Measurements from ENCODE around the gene FOXK1. TPM values are rescaled to one million over a fixed set of nuclear protein-coding genes. Genes with fewer than 3 reads are reported as not detected.

Gene FOXK1
- total and polyA plus RNA-seq, 8 donors = 2.9 to 88.1 (median 21.6) TPM

DNA sequence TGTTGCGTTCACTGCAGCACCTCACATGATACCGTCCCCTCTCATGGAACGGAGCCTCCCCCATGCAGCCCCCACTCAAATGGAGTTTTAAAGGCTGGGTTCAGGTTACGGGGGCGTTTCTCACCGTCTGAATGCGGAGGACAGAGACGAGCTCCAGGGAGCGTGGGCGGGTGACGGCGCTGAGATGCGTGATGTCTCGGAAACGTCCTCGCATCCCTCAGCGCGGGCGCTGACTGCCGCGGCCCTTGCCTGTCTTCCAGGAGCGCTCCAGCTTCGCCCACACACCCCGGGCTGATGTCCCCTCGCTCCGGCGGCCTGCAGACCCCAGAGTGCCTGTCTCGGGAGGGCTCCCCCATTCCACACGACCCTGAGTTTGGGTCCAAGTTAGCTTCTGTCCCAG lies 76.7 kb downstream of the FOXK1 start:
- H3K9me3 ChIP-seq = no peaks in the 10 kb centered on the region
- 93 to 97% (median 95%) methylated on average over 28 to 29 of the region's 29 CpGs for WGBS, 5 donors
- TF ChIP-seq, protein P1, sequence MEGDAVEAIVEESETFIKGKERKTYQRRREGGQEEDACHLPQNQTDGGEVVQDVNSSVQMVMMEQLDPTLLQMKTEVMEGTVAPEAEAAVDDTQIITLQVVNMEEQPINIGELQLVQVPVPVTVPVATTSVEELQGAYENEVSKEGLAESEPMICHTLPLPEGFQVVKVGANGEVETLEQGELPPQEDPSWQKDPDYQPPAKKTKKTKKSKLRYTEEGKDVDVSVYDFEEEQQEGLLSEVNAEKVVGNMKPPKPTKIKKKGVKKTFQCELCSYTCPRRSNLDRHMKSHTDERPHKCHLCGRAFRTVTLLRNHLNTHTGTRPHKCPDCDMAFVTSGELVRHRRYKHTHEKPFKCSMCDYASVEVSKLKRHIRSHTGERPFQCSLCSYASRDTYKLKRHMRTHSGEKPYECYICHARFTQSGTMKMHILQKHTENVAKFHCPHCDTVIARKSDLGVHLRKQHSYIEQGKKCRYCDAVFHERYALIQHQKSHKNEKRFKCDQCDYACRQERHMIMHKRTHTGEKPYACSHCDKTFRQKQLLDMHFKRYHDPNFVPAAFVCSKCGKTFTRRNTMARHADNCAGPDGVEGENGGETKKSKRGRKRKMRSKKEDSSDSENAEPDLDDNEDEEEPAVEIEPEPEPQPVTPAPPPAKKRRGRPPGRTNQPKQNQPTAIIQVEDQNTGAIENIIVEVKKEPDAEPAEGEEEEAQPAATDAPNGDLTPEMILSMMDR (IDR thresholded peaks at IDR 0.05) = no peak
- no peak for TF ChIP-seq EP300 (IDR thresholded peaks at IDR 0.05)
- TF ChIP-seq POLR2AphosphoS5 (IDR thresholded peaks at IDR 0.05) = no peak
- no peak for TF ChIP-seq POLR2A (IDR thresholded peaks at IDR 0.05)
- intact Hi-C loops (cut with DNase I; ENCODE audit: low total_unique reads) = no loop called here
- H3K36me3 ChIP-seq = peaks cover 90 to 98% (median 96%) of the 10 kb centered on the region in 4 donors
- no peaks in the 10 kb centered on the region for H3K27me3 ChIP-seq
- H3K4me1 ChIP-seq = peaks cover 4 to 9% (median 6%) of the 10 kb centered on the region in 4 donors
- no peak for DNase-seq
- no peak overlapping the region for H3K27ac ChIP-seq
- H3K4me3 ChIP-seq = no peak overlapping the region

DNA sequence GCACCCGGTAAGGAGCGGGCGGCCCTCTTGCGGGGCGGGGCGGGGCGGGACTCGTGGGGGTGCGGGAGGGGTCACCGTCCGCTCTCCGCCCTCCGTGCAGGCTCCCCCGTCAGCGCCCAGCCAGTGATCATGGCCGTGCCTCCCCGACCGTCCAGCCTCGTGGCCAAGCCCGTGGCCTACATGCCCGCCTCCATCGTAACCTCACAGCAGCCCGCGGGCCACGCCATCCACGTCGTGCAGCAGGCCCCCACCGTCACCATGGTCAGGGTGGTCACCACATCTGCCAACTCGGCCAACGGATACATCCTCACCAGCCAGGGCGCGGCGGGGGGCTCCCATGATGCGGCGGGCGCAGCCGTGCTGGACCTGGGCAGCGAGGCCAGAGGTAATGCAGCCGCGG lies 77.1 kb downstream of the FOXK1 start:
- WGBS, 5 donors = 95 to 98% (median 96%) methylated on average over 23 to 40 of the region's 40 CpGs
- TF ChIP-seq POLR2AphosphoS5 (IDR thresholded peaks at IDR 0.05) (no peak), POLR2A (IDR thresholded peaks at IDR 0.05) (no peak), EP300 (IDR thresholded peaks at IDR 0.05) (no peak)
- TF ChIP-seq, protein P1 (IDR thresholded peaks at IDR 0.05) = no peak

DNA sequence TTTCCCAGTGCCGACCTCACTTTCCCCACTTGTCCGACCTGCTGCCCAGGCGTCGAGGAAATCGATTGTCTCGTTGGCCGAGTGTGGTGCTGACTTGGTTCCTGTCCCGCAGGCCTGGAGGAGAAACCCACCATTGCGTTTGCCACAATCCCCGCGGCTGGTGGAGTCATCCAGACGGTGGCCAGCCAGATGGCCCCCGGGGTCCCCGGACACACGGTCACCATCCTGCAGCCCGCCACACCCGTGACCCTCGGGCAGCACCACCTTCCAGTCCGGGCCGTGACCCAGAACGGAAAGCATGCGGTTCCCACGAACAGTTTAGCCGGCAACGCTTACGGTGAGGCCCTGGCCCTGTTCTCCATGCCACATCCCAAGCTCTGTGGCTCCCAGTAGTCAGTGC lies 78.9 kb downstream of the FOXK1 start:
- Histone ChIP-seq H3K9me3 (no peaks in the 10 kb centered on the region), H3K36me3 (peaks cover 76 to 100% (median 94%) of the 10 kb centered on the region in 4 donors), H3K27me3 (no peaks in the 10 kb centered on the region), H3K27ac (no peak overlapping the region), H3K4me1 (peaks cover 0 to 5% (median 0%) of the 10 kb centered on the region in 4 donors), H3K4me3 (no peak overlapping the region)
- no peak for DNase-seq
- 94 to 98% (median 96%) methylated on average over 9 to 26 of the region's 26 CpGs for WGBS, 5 donors
- TF ChIP-seq EP300 (IDR thresholded peaks at IDR 0.05) = no peak
- TF ChIP-seq POLR2AphosphoS5 (IDR thresholded peaks at IDR 0.05) = no peak
- TF ChIP-seq, protein P1 (IDR thresholded peaks at IDR 0.05) = no peak
- no peak for TF ChIP-seq POLR2A (IDR thresholded peaks at IDR 0.05)
- intact Hi-C loops (cut with DNase I; ENCODE audit: low total_unique reads) = no loop called here

More for the DNA sequence above, 77.1 kb downstream of the FOXK1 start:
- no peak overlapping the region for H3K27ac ChIP-seq
- peaks cover under 1 to 5% (median 2%) of the 10 kb centered on the region in 4 donors for H3K4me1 ChIP-seq
- H3K4me3 ChIP-seq = no peak overlapping the region
- intact Hi-C loops (cut with DNase I; ENCODE audit: low total_unique reads) = no loop called here
- no peak for DNase-seq
- H3K27me3 ChIP-seq = no peaks in the 10 kb centered on the region
- H3K9me3 ChIP-seq = no peaks in the 10 kb centered on the region
- H3K36me3 ChIP-seq = peaks cover 93 to 100% (median 100%) of the 10 kb centered on the region in 4 donors

DNA sequence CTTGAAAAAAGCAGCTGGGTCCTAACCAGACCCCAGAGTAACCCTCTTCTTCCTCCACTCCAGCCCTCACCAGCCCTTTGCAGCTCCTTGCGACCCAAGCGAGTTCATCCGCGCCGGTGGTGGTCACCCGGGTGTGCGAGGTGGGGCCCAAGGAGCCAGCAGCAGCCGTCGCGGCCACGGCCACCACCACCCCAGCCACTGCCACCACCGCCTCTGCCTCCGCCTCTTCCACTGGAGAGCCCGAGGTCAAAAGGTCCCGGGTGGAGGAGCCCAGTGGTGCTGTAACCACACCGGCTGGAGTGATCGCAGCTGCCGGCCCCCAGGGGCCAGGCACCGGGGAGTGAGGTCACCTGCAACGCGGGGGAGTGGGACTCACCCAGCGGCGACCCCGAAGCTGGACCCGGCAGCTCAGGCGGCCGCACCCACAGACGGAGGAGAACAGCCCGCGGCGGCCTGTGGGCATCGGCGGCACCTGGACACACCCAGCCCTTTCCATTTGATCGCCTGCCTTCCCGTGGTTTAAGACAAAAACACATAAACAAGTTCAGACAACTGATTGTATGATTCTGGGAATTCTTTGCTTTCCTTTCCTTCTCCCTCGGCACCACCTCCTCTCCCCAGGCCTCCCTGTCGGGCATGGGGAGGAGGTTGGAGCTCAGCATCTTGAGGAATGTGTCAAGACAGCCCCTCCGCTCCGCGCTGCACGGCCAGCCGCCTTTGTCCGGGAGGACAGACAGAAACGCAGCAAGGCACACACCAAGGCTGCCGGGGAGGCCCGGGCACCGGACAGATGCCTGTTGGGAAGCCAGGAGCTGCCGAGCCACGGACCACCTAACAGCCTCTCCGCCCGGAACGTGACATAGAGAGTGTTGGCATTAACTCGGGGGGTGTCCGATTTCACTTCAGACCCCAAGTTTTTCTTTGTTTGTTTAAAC lies 80.3 kb downstream of the FOXK1 start:
- peaks cover 64 to 98% (median 88%) of the 10 kb centered on the region in 4 donors for H3K36me3 ChIP-seq
- WGBS, 5 donors = 85 to 95% (median 93%) methylated on average over 45 to 54 of the region's 54 CpGs
- no peaks in the 10 kb centered on the region for H3K9me3 ChIP-seq
- H3K4me3 ChIP-seq = no peak overlapping the region
- TF ChIP-seq, protein P1 (IDR thresholded peaks at IDR 0.05) = no peak
- TF ChIP-seq POLR2A (IDR thresholded peaks at IDR 0.05) (no peak), POLR2AphosphoS5 (IDR thresholded peaks at IDR 0.05) (no peak), EP300 (IDR thresholded peaks at IDR 0.05) (no peak)
- no peak for DNase-seq
- H3K27me3 ChIP-seq = no peaks in the 10 kb centered on the region
- H3K4me1 ChIP-seq = peaks cover 0 to 13% (median 0%) of the 10 kb centered on the region in 4 donors
- H3K27ac ChIP-seq = no peak overlapping the region
- intact Hi-C loops (cut with DNase I; ENCODE audit: low total_unique reads) = no loop called here
